MM.1S (cell line): Measurements from ENCODE around the gene CRYBB3.

Experiments used
- EZH2 ChIP-seq: fragments of 300-600 bp; sonication (generic); optimal IDR thresholded peaks from 2 replicates; pipeline ENCODE3; 2017; ENCODE audit warnings: low read depth, mild to moderate bottlenecking, antibody characterized with exemption, low read length, mixed read lengths
- EZH2phosphoT487 ChIP-seq: fragments of 300-600 bp; sonication (generic); IDR thresholded peaks from 2 replicates; pipeline ENCODE4 v1.6.1; 2018; ENCODE audit warnings: antibody characterized with exemption, low read length
- TF ChIP-seq, protein P1 (sequence below): fragments of 300-600 bp; sonication (generic); IDR thresholded peaks from 2 replicates; pipeline ENCODE4 v1.5.1; 2016; ENCODE audit warnings: antibody characterized with exemption, low read length, mixed read lengths

GRCh38 chr22:25219211-25219689 lies 19.6 kb downstream of the CRYBB3 start, which contains the start of gene CRYBB2:
- TF ChIP-seq EZH2phosphoT487 (no peak), EZH2 (no peak)
- TF ChIP-seq, protein P1, sequence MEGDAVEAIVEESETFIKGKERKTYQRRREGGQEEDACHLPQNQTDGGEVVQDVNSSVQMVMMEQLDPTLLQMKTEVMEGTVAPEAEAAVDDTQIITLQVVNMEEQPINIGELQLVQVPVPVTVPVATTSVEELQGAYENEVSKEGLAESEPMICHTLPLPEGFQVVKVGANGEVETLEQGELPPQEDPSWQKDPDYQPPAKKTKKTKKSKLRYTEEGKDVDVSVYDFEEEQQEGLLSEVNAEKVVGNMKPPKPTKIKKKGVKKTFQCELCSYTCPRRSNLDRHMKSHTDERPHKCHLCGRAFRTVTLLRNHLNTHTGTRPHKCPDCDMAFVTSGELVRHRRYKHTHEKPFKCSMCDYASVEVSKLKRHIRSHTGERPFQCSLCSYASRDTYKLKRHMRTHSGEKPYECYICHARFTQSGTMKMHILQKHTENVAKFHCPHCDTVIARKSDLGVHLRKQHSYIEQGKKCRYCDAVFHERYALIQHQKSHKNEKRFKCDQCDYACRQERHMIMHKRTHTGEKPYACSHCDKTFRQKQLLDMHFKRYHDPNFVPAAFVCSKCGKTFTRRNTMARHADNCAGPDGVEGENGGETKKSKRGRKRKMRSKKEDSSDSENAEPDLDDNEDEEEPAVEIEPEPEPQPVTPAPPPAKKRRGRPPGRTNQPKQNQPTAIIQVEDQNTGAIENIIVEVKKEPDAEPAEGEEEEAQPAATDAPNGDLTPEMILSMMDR = no peak
